ENCODE results near the gene ATP6V1A. TPM values are rescaled to one million over a fixed set of nuclear protein-coding genes. Genes with fewer than 3 reads are reported as not detected.

ATP6V1A gene
- total RNA-seq (1 to 10 TPM; 8.7 to 9.4 TPM), total RNA-seq (28.1 to 184 (median 71.0) reads per million in 172 experiments)
- polyA plus RNA-seq (2013, experiment 1 of 2): 16.2 TPM
- polyA plus RNA-seq (2013, experiment 2 of 2): 14.5 TPM

GRCh38 chr3:113746548-113747282 is at the start of gene ATP6V1A:
TSS of gene ATP6V1A (plus strand) at chr3:113747035. CDS start at chr3:113778754, 31,719 bp downstream.
- ATAC-seq (ENCODE audit: poor library complexity) (peak; percentile 50), DNase-seq (peak; percentile 62 to 95 (median 72))
- no peaks in the 10 kb centered on the region for H3K9me3 Mint-ChIP-seq
- peaks cover 3% of the 10 kb centered on the region for H3K36me3 ChIP-seq (ENCODE audit: insufficient read depth, low read length)
- H3K4me3 ChIP-seq (ENCODE audit: low read length): peak within 1 kb of the TSS; percentile 88
- H3K9me3 ChIP-seq (ENCODE audit: control insufficient read depth in 1 of 2, insufficient read depth in 1 of 2, low read length in 2 of 2): no peaks in the 10 kb centered on the region
- H3K4me1 Mint-ChIP-seq (ENCODE audit: low read depth): peaks cover 73% of the 10 kb centered on the region
- H3K4me3 Mint-ChIP-seq: peak within 1 kb of the TSS; percentile 94
- intact Hi-C loops (cut with DNase I, micrococcal nuclease): loop anchor here (1.0 to 10.0 kb wide), 9 partner anchors 36 to 1401 kb away; partner anchors contain the start of genes SPICE1 (in 2 of the 2), USF3 (in 2 of the 2), ATG3 (in 1 of the 2) and CCDC191 (in 1 of the 2)
- H3K27me3 Mint-ChIP-seq: no peaks in the 10 kb centered on the region
- peak within 1 kb of the TSS; percentile 100 for H3K27ac ChIP-seq (ENCODE audit: low read depth in 1 of 2, low read length in 2 of 2)
- no peak for TF ChIP-seq CTCF (IDR thresholded peaks at IDR 0.05)
- no peaks in the 10 kb centered on the region for H3K27me3 ChIP-seq (ENCODE audit: control insufficient read depth in 1 of 2, insufficient read depth in 2 of 2, low read length in 2 of 2)
- peak within 1 kb of the TSS; percentile 100 for H3K27ac Mint-ChIP-seq
- peaks cover 26% of the 10 kb centered on the region for H3K36me3 Mint-ChIP-seq (ENCODE audit: low read depth)
- POLR2A ChIA-PET: interaction anchor here (0.6 to 4.2 kb wide), 18 partner anchors 8 to 1400 kb away, joined by 3 to 116 read pairs (median 4); partner anchors contain the start of genes SPICE1, USF3 and ZBTB20
- CTCF ChIA-PET: interaction anchor here (1.1 to 3.5 kb wide), 5 partner anchors 12 to 253 kb away, joined by 3 to 82 read pairs (median 5); partner anchors contain the start of gene USF3
- H3K4me1 ChIP-seq (ENCODE audit: insufficient read depth, low read length): peaks cover 27% of the 10 kb centered on the region

GRCh38 chr3:113697500-113698090 is 49.2 kb upstream of the ATP6V1A start:
- no peaks in the 10 kb centered on the region for H3K9me3 Mint-ChIP-seq
- CTCF ChIA-PET: interaction anchor here (1.8 to 2.4 kb wide), 3 partner anchors 39 to 48 kb away, joined by 3 to 12 read pairs (median 8); partner anchors contain the start of gene NAA50

More at GRCh38 chr3:113697500-113698090, 49.2 kb upstream of the ATP6V1A start:
- ATAC-seq (ENCODE audit: poor library complexity): no peak
- Mint-ChIP-seq H3K36me3 (ENCODE audit: low read depth) (peaks cover 11% of the 10 kb centered on the region), H3K4me3 (no peak overlapping the region), H3K27ac (no peak overlapping the region), H3K27me3 (no peaks in the 10 kb centered on the region), H3K4me1 (ENCODE audit: low read depth) (peaks cover 23% of the 10 kb centered on the region)
- intact Hi-C loops (cut with DNase I, micrococcal nuclease): loop anchor here (2.0 to 5.0 kb wide), 6 partner anchors 49 to 1455 kb away; partner anchors contain the start of genes ATP6V1A (in 1 of the 2), CCDC191 (in 1 of the 2), NAA50 (in 1 of the 2) and QTRT2 (in 1 of the 2)
- no peaks in the 10 kb centered on the region for H3K27me3 ChIP-seq (ENCODE audit: control insufficient read depth in 1 of 2, insufficient read depth in 2 of 2, low read length in 2 of 2)
- peaks cover 23% of the 10 kb centered on the region for H3K4me1 ChIP-seq (ENCODE audit: insufficient read depth, low read length)
- H3K4me3 ChIP-seq (ENCODE audit: low read length): peak overlapping the region; percentile 78
- peaks cover 6% of the 10 kb centered on the region for H3K36me3 ChIP-seq (ENCODE audit: insufficient read depth, low read length)
- no peak for TF ChIP-seq CTCF (IDR thresholded peaks at IDR 0.05)
- H3K27ac ChIP-seq (ENCODE audit: low read depth in 1 of 2, low read length in 2 of 2): peak overlapping the region; percentile 77 to 87
- POLR2A ChIA-PET: interaction anchor here (0.7 to 7.6 kb wide), 5 partner anchors 15 to 517 kb away, joined by 3 to 116 read pairs (median 9); partner anchors contain the start of genes ATP6V1A and NAA50
- DNase-seq: peak in 2 of 14 experiments; percentile 5 to 37
- no peaks in the 10 kb centered on the region for H3K9me3 ChIP-seq (ENCODE audit: control insufficient read depth in 1 of 2, insufficient read depth in 1 of 2, low read length in 2 of 2)

Measured in CD4-positive, alpha-beta T cell (primary cell).